Spleen (tissue), 11 donors: ENCODE results near the gene TNFAIP8. TPM values are rescaled to one million over a fixed set of nuclear protein-coding genes. Genes with fewer than 3 reads are reported as not detected.

Source experiments
- DNase-seq: peaks from one replicate; pipeline ENCODE4 v3.0.0-alpha.2; 2020
- H3K27ac ChIP-seq, 8 donors: fragments of 200-600 bp; sonication (generic) in 7 of 8; 1 replicate in 4 of 8; 2 replicates in 4 of 8; pipeline versions ENCODE4 v1.5.0 to v1.8.0; 2016 to 2021; ENCODE audit warnings: inconsistent platforms in 4 of 8, mild to moderate bottlenecking in 4 of 8, moderate library complexity in 1 of 8
- H3K27me3 ChIP-seq, 7 donors: fragments of 200-600 bp; sonication (generic) in 6 of 7; replicated peaks in 1 of 7; 1 replicate in 4 of 7; 2 replicates in 3 of 7; pipeline versions ENCODE4 v1.5.0 to v1.8.0; 2016 to 2021; ENCODE audit warnings: inconsistent platforms in 3 of 7, mild to moderate bottlenecking in 1 of 7
- H3K36me3 ChIP-seq, 6 donors: fragments of 200-600 bp; sonication (generic) in 5 of 6; 1 replicate in 4 of 6; 2 replicates in 2 of 6; pipeline versions ENCODE4 v1.5.0 to v1.8.0; 2016 to 2021; ENCODE audit warnings: inconsistent platforms in 2 of 6
- H3K4me1 ChIP-seq, 6 donors: fragments of 200-600 bp; sonication (generic) in 5 of 6; 1 replicate in 3 of 6; 2 replicates in 3 of 6; pipeline versions ENCODE4 v1.5.0 to v1.8.0; 2016 to 2021; ENCODE audit warnings: inconsistent platforms in 3 of 6
- H3K4me3 ChIP-seq, 8 donors: fragments of 200-600 bp; sonication (generic) in 7 of 8; 1 replicate in 4 of 8; 2 replicates in 4 of 8; pipeline versions ENCODE4 v1.5.0 to v1.8.0; 2016 to 2021; ENCODE audit warnings: inconsistent platforms in 4 of 8, mild to moderate bottlenecking in 4 of 8, moderate library complexity in 2 of 8
- H3K9me3 ChIP-seq, 8 donors: fragments of 200-600 bp; sonication (generic) in 7 of 8; 1 replicate in 4 of 8; 2 replicates in 4 of 8; pipeline versions ENCODE4 v1.5.0 to v1.8.0; 2016 to 2021; ENCODE audit warnings: inconsistent platforms in 4 of 8
- POLR2A ChIP-seq, 3 donors: fragments of 450-650 bp; IDR thresholded peaks; one replicate each; pipeline ENCODE4 v1.5.1; 2017; ENCODE audit warnings: antibody characterized with exemption in 3 of 3, mild to moderate bottlenecking in 1 of 3
- POLR2AphosphoS5 ChIP-seq, 3 donors: sonication (generic); formaldehyde crosslinking; IDR thresholded peaks; one replicate each; pipeline ENCODE4 v1.5.1; 2017; ENCODE audit warnings: antibody characterized with exemption in 3 of 3
- WGBS, 5 donors: extraction: QIAGEN DNeasy Blood & Tissue Kit in 3 of 5; methylation state at CpG; one replicate each; pipeline versions ENCODE4 v1.1.5 to v1.1.7; 2013 to 2018; 5-methylcytosine and 5-hydroxymethylcytosine counted together
- intact Hi-C: fragments of 100-400 bp; cut with DNase I; formaldehyde crosslinking; loops from one replicate; pipeline ENCODE4 v1.15.0; 2023; ENCODE audit warnings: low total_unique reads
- polyA plus RNA-seq, 3 donors: library from polyadenylated mRNA; stranded (reverse); fragments of 200-250 nt; gene quantifications; one replicate each; pipeline ENCODE4 v1.2.1, GENCODE V29; 2013
- total RNA-seq, 7 donors: library from RNA; depleted of rRNA in 3 of 7; stranded (reverse); fragments of >200 nt in 3 of 7; fragmentation: NEBNext Ultra II Directional in 4 of 7; extraction: Animal tissue kit (Norgen Biotek cat#: 25700) in 4 of 7; gene quantifications; one replicate each; pipeline versions ENCODE4 v1.1.0 to v1.2.1, GENCODE V29; 2016 to 2021
- TF ChIP-seq, protein P1 (sequence below), 11 experiments: fragments of 200-600 bp in 7 of 11; fragments of 450-650 bp in 4 of 11; sonication (generic) in 4 of 11; IDR thresholded peaks in 8 of 11; conservative IDR thresholded peaks in 3 of 11; 1 replicate in 7 of 11; 2 replicates in 4 of 11; pipeline versions ENCODE4 v1.4.0 to v1.8.0; 2016 to 2021; ENCODE audit warnings: antibody characterized with exemption in 11 of 11, inconsistent platforms in 4 of 11, mild to moderate bottlenecking in 1 of 11
- donor health status: healthy with polysubstance abuse.
- donor health status: DM: no; HTN: no; CAD: no; lungs with moderate emphysema.
- donor health status: DM: no; HTN: no; CAD: no.
- donor health status: Bipolar disorder and iron deficiency.
- donor health status: healthy.
- donor health status: DM: no; HTN: no; CAD: no.
- donor health status: DM: yes; HTN: yes; CAD: no.

The TNFAIP8 gene
- total and polyA plus RNA-seq, 10 donors: 71.1 to 123 (median 101) TPM

DNA sequence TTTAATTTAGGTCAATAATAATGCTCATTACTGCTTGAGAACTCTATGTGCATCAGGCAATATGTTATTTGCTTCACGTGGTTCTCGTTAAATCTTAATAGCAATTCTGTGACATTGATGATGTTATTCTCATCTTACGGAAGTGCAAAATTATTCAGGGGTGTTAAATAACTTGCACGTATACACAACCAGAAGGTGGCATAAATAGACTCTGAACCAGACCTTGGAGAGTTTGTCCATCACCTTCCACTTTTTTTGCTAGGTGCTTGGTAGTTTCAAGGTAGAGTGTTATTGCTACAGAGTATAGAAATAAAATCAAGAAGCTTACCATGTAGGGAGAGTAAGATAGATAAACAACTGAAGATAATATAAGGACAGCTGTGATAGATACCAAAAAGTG is 23.6 kb upstream of the TNFAIP8 start:
- 45 to 76% (median 74%) methylated on average over 4 of the region's 4 CpGs for WGBS, 5 donors

DNA sequence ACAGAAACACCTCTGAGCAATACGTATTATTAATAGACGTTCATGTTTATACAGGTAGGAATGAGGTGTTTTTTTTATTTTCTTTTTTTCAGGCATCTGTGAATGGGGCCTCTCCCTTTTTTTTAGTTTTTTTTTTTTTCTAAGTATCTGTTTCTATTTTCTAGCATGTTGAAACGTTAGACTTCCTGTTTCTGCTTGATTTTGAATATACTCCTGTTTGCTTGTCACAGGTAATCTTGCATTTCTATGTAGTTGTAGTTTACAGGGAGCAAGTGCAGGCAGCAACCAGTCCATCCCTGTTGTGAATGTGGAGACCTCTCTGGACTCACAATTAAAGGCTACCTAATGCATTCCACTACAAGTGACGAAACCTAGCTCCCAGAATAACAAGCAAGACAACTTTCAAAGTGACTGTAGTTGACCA is 22.8 kb upstream of the TNFAIP8 start:
- peak overlapping the region in 7 of 8 donors; percentile 13 to 62 (median 32) for H3K4me3 ChIP-seq
- peak overlapping the region; percentile 27 to 91 (median 76) for H3K27ac ChIP-seq
- H3K36me3 ChIP-seq: no peaks in the 10 kb centered on the region
- H3K4me1 ChIP-seq: peaks cover 25 to 100% (median 87%) of the 10 kb centered on the region in 6 donors
- intact Hi-C loops: no loop called here
- H3K27me3 ChIP-seq: no peaks in the 10 kb centered on the region
- no peaks in the 10 kb centered on the region for H3K9me3 ChIP-seq
- WGBS, 5 donors: 31 to 49% (median 35%) methylated on average over 4 of the region's 4 CpGs
- no peak for DNase-seq
- TF ChIP-seq, protein P1, sequence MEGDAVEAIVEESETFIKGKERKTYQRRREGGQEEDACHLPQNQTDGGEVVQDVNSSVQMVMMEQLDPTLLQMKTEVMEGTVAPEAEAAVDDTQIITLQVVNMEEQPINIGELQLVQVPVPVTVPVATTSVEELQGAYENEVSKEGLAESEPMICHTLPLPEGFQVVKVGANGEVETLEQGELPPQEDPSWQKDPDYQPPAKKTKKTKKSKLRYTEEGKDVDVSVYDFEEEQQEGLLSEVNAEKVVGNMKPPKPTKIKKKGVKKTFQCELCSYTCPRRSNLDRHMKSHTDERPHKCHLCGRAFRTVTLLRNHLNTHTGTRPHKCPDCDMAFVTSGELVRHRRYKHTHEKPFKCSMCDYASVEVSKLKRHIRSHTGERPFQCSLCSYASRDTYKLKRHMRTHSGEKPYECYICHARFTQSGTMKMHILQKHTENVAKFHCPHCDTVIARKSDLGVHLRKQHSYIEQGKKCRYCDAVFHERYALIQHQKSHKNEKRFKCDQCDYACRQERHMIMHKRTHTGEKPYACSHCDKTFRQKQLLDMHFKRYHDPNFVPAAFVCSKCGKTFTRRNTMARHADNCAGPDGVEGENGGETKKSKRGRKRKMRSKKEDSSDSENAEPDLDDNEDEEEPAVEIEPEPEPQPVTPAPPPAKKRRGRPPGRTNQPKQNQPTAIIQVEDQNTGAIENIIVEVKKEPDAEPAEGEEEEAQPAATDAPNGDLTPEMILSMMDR (IDR thresholded peaks at IDR 0.05 in 8 of 11, conservative IDR thresholded peaks at IDR 0.05 in 3 of 11): no peak
- TF ChIP-seq POLR2A (IDR thresholded peaks at IDR 0.05) (peak in 1 of 3 donors; percentile 33), POLR2AphosphoS5 (IDR thresholded peaks at IDR 0.05) (peak in 1 of 3 donors; percentile 37)

More for the DNA sequence above, 23.6 kb upstream of the TNFAIP8 start:
- Histone ChIP-seq H3K4me1 (peaks cover 22 to 100% (median 87%) of the 10 kb centered on the region in 6 donors), H3K27me3 (no peaks in the 10 kb centered on the region), H3K4me3 (no peak overlapping the region), H3K27ac (peak overlapping the region in 7 of 8 donors; percentile 55 to 91 (median 84)), H3K9me3 (no peaks in the 10 kb centered on the region), H3K36me3 (no peaks in the 10 kb centered on the region)
- DNase-seq: no peak
- TF ChIP-seq, protein P1 (IDR thresholded peaks at IDR 0.05 in 8 of 11, conservative IDR thresholded peaks at IDR 0.05 in 3 of 11): peak in 1 of 11 experiments; percentile 19
- no peak for TF ChIP-seq POLR2AphosphoS5 (IDR thresholded peaks at IDR 0.05)
- intact Hi-C loops: no loop called here

DNA sequence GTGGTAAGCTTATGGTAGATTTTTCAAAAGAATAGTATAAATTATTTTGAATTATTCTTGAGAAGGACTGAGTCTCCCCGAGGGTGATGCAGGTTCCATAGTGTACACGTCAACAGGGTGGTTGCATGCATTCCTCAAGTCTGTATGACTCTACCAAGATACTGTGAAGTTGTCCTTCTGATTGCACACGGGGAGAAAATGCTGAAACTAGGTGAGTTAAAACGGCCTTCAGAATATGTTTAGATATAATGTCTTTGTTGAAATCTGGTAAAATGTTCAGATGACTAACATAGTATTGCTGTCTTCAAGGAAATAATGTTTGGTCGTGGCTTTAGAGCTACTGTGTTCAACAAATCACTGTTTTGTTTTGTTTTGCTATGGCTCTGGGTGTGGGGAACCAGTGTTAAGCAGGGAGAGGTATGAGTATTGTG is 22.4 kb upstream of the TNFAIP8 start:
- TF ChIP-seq, protein P1 (IDR thresholded peaks at IDR 0.05 in 8 of 11, conservative IDR thresholded peaks at IDR 0.05 in 3 of 11): no peak
- TF ChIP-seq POLR2AphosphoS5 (IDR thresholded peaks at IDR 0.05) (no peak), POLR2A (IDR thresholded peaks at IDR 0.05) (no peak)
- Histone ChIP-seq H3K4me1 (peaks cover 27 to 100% (median 86%) of the 10 kb centered on the region in 6 donors), H3K9me3 (no peaks in the 10 kb centered on the region), H3K27me3 (no peaks in the 10 kb centered on the region), H3K4me3 (peak overlapping the region in 7 of 8 donors; percentile 13 to 62 (median 32)), H3K36me3 (no peaks in the 10 kb centered on the region), H3K27ac (peak overlapping the region; percentile 27 to 91 (median 76))
- WGBS, 5 donors: 53 to 64% (median 59%) methylated on average over 5 of the region's 5 CpGs
- no peak for DNase-seq
- intact Hi-C loops: no loop called here

DNA sequence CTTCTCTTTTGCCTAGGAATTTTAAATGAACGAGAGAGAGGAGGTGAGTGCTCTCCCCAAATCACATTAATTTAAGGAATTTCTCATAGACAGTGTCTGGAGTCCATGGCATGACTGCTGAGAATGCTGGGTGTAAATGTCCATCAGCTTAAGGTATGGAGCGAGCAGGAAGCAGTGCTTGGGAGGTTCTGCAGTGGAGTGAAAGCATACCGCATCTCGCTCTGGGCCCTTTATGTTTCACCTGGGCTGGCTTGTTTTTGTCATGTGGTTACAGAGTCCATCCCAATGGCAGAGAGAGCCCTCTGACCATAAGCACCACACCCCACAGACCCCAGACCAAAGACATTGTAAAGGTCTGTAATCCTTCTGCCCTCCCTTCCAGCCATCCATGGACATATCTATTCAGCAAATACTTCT is 20.6 kb upstream of the TNFAIP8 start:
- TF ChIP-seq, protein P1 (IDR thresholded peaks at IDR 0.05 in 8 of 11, conservative IDR thresholded peaks at IDR 0.05 in 3 of 11): peak in 1 of 11 experiments; percentile 7
- TF ChIP-seq POLR2AphosphoS5 (IDR thresholded peaks at IDR 0.05) (no peak), POLR2A (IDR thresholded peaks at IDR 0.05) (no peak)
- intact Hi-C loops: no loop called here
- H3K27ac ChIP-seq: peak overlapping the region in 7 of 8 donors; percentile 27 to 91 (median 84)
- H3K36me3 ChIP-seq: no peaks in the 10 kb centered on the region
- WGBS, 5 donors: 64 to 89% (median 74%) methylated on average over 4 of the region's 4 CpGs
- no peak for DNase-seq
- peak overlapping the region in 6 of 8 donors; percentile 5 to 62 (median 27) for H3K4me3 ChIP-seq
- H3K4me1 ChIP-seq: peaks cover 29 to 100% (median 87%) of the 10 kb centered on the region in 6 donors
- H3K9me3 ChIP-seq: no peaks in the 10 kb centered on the region
- no peaks in the 10 kb centered on the region for H3K27me3 ChIP-seq
